Measurements from ENCODE around the gene SULT1C2. TPM values are rescaled to one million over a fixed set of nuclear protein-coding genes. Genes with fewer than 3 reads are reported as not detected.

The SULT1C2 gene
- total RNA-seq, 1 experiment from 2014 or later: 1.6 TPM

DNA sequence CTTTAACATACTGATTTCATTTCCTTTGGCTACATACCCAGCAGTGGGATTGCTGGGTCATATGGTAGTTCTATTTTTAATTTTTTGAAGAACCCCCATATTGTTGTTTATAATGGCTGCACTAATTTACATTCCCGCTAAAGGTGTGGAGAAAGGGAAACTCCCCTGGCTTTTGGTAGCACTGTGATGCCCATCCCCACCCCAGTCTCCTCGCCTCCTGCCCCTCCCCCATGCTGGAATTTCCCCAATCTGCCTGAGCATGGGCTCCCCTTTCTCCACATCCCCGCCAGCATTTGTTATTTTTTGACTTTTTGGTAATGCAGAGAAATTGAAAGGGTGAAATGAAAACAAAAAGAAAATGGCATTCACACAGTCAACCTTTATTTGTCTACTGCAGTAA lies 59.1 kb downstream of the SULT1C2 start:
- no peaks in the 10 kb centered on the region for H3K79me2 ChIP-seq (ENCODE audit: insufficient read depth, low read length)
- no peak overlapping the region for H4K8ac ChIP-seq (replicated peaks; ENCODE audit: insufficient read length, low read depth, low read length)
- no peaks in the 10 kb centered on the region for H3K9me3 ChIP-seq (ENCODE audit: control insufficient read depth, low read depth, low read length)
- no peak overlapping the region for H3T11ph ChIP-seq (ENCODE audit: low read length)
- no peak overlapping the region for H3K18ac ChIP-seq (ENCODE audit: insufficient read length, low read depth, low read length)
- Mint-ChIP-seq H3K4me3 (no peak overlapping the region), H3K27ac (no peak overlapping the region), H3K27me3 (ENCODE audit: low read depth) (no peaks in the 10 kb centered on the region; the same call in 1 of the 2 replicates), H3K9me3 (no peaks in the 10 kb centered on the region), H3K4me1 (0 out of 4 replicates have a peak, but pooled peaks cover 0 to 2% of the 10 kb centered on the region in 2 experiments), H3K36me3 (ENCODE audit: insufficient read depth in 1 of 3, low read depth in 3 of 3) (no peaks in the 10 kb centered on the region)
- H3K9ac ChIP-seq (ENCODE audit: extremely low read depth, insufficient read length, low read length): no peak overlapping the region
- no peaks in the 10 kb centered on the region for H4K20me1 ChIP-seq (ENCODE audit: control insufficient read depth, insufficient read depth, insufficient read length)
- H2BK12ac ChIP-seq (ENCODE audit: insufficient read length, low read depth, low read length): no peak overlapping the region
- DNase-seq: no peak
- H2BK5ac ChIP-seq (ENCODE audit: insufficient read length, low read length): no peak overlapping the region
- no peak overlapping the region for H3K4ac ChIP-seq (ENCODE audit: low read depth, low read length)
- H3K27ac ChIP-seq (ENCODE audit: insufficient read length, low read depth, low read length): no peak overlapping the region
- TF ChIP-seq CTCF (conservative IDR thresholded peaks at IDR 0.05): no peak
- no peak overlapping the region for H3K23ac ChIP-seq (ENCODE audit: insufficient read length, low read depth, low read length)
- H2AFZ ChIP-seq (ENCODE audit: low read length): no peak overlapping the region
- no peak overlapping the region for H3K4me2 ChIP-seq (ENCODE audit: insufficient read depth, insufficient read length, low read length)
- H2AK5ac ChIP-seq (ENCODE audit: insufficient read length, low read length): no peak overlapping the region
- WGBS (ENCODE audit: extremely low coverage, insufficient read length, low lambda C conversion rate): no CpG with 5 or more reads among the region's 3 CpGs
- H3K79me1 ChIP-seq (ENCODE audit: insufficient read depth, low read depth, low read length, poor library complexity, severe bottlenecking): no peaks in the 10 kb centered on the region
- H3K4me1 ChIP-seq (ENCODE audit: insufficient read depth, low read length): peaks cover 2% of the 10 kb centered on the region; the same call in 1 of the 2 replicates
- no peaks in the 10 kb centered on the region for H3K27me3 ChIP-seq (ENCODE audit: insufficient read depth, low read length)
- no peak overlapping the region for H4K5ac ChIP-seq (ENCODE audit: insufficient read length, low read depth, low read length)
- no peak overlapping the region for H2BK15ac ChIP-seq (ENCODE audit: low read depth, low read length)
- H3K23me2 ChIP-seq (ENCODE audit: insufficient read length, low read depth, low read length, poor library complexity, severe bottlenecking): no peaks in the 10 kb centered on the region
- H2BK20ac ChIP-seq (ENCODE audit: low read depth, low read length, poor library complexity, severe bottlenecking): no peak overlapping the region
- H3K14ac ChIP-seq (ENCODE audit: insufficient read depth, low read length): no peak overlapping the region
- no peak overlapping the region for H3K56ac ChIP-seq (ENCODE audit: insufficient read length, low read depth, low read length)
- no peak overlapping the region for H2BK120ac ChIP-seq (ENCODE audit: low read depth, low read length, poor library complexity, severe bottlenecking)
- no peak overlapping the region for H4K91ac ChIP-seq (ENCODE audit: insufficient read length, low read depth, low read length)

All from H9 (cell line).